Iris pigment epithelial cell (primary cell): ENCODE results near the gene SPANXN5.
"Not testable (repeated sequence)": the region's sequence is repeated elsewhere in the genome, so short reads cannot be mapped to it uniquely, and the experiment has no call there.

Experiments
- DNase-seq: peaks from one replicate; pipeline ENCODE4 v3.0.0-alpha.2; 2011; ENCODE audit warnings: low read depth

SPANXN5 gene, protein sequence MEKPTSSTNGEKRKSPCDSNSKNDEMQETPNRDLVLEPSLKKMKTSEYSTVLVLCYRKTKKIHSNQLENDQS

GRCh38 chrX:52797327-52797726 is at the start of gene SPANXN5:
Gene SPANXN5 (minus strand): TSS chrX:52797427. CDS start chrX:52797348, 79 bp downstream.
- not testable (repeated sequence) for DNase-seq

DNA sequence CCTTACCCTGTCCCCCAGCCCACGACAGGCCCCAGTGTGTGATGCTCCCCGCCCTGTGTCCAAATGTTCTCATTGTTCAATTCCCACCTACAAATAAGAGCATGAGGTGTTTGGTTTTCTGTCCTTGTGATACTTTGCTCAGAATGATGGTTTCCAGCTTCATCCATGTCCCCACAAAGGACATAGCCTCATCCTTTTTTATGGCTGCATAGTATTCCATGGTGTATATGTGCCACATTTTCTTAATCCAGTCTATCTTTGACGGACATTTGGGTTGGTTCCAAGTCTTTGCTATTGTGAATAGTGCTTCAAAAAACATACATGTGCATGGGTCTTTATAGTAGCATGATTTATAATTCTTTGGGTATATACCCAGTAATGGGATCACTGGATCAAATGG is 46.4 kb upstream of the SPANXN5 start:
- not testable (repeated sequence) for DNase-seq

DNA sequence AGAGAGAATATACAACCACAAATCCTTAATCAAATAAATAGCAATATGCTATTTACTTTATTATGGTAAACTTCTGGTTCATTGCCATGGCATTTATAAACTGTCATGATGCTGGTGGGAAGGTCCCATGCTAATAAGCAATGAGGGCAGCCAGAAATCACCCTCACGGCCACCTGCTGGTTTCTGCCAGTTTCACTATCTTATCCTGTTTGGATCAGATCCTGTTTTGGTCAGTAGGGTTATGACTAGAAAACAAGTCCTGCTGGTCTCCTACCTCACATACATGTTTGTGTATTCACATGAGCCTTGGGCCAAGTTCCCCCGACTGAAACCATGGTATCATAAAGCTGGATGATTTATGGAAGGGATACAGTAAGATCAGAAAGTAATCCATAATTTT is 41.9 kb upstream of the SPANXN5 start:
- no peak for DNase-seq

GRCh38 chrX:52830551-52830950 is 33.3 kb upstream of the SPANXN5 start:
- no peak for DNase-seq

- DNase-seq: no peak
Observed at GRCh38 chrX:52824608-52825007, 27.4 kb upstream of the SPANXN5 start.

DNA sequence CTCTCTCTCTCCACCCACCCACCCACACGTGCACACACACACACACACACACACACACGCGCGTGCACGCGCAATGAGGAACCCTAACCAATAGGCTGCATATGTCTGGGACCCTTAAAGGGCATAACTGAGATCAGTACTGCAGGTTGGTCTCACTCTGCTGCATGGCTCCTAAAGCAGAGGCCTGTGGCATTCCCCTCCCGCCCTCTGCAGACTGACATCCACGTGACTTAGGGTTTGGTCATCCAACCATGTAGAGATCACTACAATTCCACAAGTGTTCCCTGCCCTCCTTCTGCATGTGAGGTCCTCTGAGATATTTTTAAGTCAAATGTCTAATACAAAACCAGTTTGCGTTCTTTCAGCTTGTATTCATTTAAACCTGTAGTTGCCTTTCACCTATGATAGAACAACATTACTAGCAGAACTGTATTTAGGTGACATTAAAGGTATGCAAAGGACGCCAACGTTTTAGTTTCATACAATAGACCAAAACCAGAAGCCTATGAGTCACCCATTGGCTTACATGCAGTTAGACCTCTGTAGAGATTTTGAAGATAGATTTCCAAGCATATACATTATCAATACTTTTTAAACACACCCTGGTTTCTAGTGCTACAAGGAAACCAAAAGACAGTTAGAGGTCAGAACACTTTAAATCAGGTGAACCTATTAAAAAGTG is 24.0 kb upstream of the SPANXN5 start:
- no peak for DNase-seq

DNA sequence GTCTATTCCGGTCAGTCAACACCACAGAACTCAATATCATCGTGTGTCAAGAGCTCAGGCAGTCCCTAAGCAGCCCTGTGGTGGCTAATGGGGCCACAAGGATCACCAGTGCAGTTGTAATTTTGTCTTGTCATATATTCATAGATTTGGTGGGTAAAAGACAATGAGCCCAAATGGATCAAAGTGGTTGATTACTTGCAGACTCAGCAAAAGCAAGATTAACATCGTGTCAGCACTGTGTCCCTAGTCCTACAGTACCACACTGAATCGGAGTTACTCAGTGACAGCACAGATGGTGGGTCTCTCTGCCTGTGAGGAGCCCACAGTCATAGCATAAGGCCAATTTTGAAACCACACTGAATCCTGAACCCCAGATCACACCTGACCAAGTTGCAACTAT is 22.6 kb upstream of the SPANXN5 start:
- no peak for DNase-seq

DNA sequence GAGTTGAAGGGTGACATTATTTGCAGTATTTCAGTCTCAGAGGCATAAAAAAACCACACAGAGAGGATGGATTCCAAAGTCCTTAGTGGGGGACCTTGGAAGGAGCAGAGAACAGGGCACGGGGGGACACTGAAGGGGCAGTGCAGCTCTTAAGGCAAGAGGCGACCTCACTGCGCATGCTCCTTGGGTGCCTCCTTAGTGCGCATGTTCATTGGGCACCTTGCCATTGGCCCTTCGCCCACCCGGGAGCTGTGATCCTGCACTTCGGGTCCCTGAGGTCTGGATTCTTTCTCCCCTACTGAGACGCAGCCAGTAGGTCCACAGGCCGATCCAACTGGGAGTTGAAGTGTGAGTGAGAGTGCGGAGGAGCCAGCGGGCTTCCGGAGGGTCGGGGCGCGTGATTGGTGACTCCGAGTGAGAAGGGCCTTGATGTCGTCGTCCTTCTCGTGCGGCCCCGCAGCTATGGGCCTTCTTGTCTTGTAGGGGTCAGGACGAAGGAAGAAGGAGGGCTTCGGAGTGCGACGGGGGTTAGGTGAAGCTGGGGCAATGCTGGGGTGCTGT is 13.9 kb upstream of the SPANXN5 start, which contains the start of gene XAGE5:
Gene XAGE5, plus strand, starts transcription at position 223 of the 561 bp plus-strand sequence. CDS start 1,280 bp downstream, outside the sequence.
- DNase-seq: no peak

GRCh38 chrX:52804876-52805275 is 7.6 kb upstream of the SPANXN5 start:
- not testable (repeated sequence) for DNase-seq

- not testable (repeated sequence) for DNase-seq
Observed at GRCh38 chrX:52773504-52773903, 23.7 kb downstream of the SPANXN5 start.

DNA sequence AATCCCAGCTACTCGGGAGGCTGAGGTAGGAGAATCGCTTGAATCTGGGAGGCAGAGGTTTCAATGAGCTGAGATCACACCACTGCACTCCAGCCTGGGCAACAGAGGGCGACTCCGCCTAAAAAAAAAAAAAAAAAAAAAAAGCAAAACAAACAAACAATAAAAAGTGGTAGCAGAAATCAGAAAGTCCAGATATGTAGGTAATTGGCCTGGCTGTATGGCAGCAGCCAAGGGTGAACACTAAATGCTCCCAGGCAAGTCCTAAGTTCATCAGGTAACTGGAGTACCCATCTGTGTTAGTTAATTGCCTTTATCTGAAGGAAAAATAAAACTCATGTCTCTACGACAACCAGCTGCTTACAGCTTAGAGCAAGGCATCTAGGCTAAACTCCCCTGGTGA is 31.2 kb downstream of the SPANXN5 start:
- DNase-seq: not testable (repeated sequence)

- not testable (repeated sequence) for DNase-seq
Observed at GRCh38 chrX:52750952-52751351, 46.3 kb downstream of the SPANXN5 start, which contains the start of gene SSX2B. Gene SSX2B (plus strand): TSS chrX:52751252. CDS start chrX:52752681, 1,429 bp downstream.
